GM10248 (cell line): Measurements from ENCODE around the gene CPNE7.

Experiments used
- CTCF ChIA-PET: fragments of 300-600 bp; sonication (Branson Sonifier 250); formaldehyde crosslinking; extraction: SDS; loops from one replicate; lab custom pipeline; 2021; ENCODE audit warnings: antibody characterized with exemption; lab: Yijun Ruan, JAX
- POLR2A ChIA-PET: fragments of 350-650 bp; sonication (Branson Sonifier 250); formaldehyde crosslinking; extraction: SDS; loops from one replicate; lab custom pipeline; 2020; ENCODE audit warnings: antibody characterized with exemption; lab: Yijun Ruan, JAX
- DNase-seq: peaks from one replicate; pipeline ENCODE4 v3.0.0; 2012; ENCODE audit errors: extremely low spot score
- TF ChIP-seq, protein P1 (sequence below): IDR thresholded peaks from 2 replicates; pipeline ENCODE4 v1.5.1; 2012; ENCODE audit warnings: mild to moderate bottlenecking, low read depth; ENCODE audit errors: extremely low read depth, missing control alignments, control extremely low read depth

Gene CPNE7

DNA sequence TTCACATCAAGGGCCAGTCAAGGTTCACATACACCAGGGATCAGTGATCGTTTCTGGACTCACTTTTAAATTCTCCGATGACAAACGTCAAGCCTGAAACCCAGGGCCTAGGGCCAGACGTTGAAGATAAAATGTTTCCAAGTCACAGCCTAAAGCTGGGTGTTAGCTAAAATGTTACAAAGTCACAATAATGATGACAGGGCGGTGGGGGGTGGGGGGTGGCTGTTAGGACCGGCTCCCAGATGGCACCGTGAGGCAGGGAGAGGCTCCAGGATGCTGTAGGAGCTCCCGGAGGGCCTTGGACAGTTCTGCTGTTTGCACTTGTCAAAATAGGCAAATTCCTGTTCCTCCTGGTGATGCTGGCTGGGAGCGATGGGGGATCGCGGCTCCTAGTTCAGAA, 31.4 kb upstream of the CPNE7 start:
- DNase-seq: no peak
- TF ChIP-seq, protein P1, sequence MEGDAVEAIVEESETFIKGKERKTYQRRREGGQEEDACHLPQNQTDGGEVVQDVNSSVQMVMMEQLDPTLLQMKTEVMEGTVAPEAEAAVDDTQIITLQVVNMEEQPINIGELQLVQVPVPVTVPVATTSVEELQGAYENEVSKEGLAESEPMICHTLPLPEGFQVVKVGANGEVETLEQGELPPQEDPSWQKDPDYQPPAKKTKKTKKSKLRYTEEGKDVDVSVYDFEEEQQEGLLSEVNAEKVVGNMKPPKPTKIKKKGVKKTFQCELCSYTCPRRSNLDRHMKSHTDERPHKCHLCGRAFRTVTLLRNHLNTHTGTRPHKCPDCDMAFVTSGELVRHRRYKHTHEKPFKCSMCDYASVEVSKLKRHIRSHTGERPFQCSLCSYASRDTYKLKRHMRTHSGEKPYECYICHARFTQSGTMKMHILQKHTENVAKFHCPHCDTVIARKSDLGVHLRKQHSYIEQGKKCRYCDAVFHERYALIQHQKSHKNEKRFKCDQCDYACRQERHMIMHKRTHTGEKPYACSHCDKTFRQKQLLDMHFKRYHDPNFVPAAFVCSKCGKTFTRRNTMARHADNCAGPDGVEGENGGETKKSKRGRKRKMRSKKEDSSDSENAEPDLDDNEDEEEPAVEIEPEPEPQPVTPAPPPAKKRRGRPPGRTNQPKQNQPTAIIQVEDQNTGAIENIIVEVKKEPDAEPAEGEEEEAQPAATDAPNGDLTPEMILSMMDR: no peak
- ChIA-PET CTCF (interaction anchor here (1.4 kb wide), 1 partner anchor 9 kb away, joined by 4 read pairs; no protein-coding TSS in a partner anchor), POLR2A (no interaction called here)

- DNase-seq: no peak
- TF ChIP-seq, protein P1: no peak
- ChIA-PET POLR2A (no interaction called here), CTCF (interaction anchor here (1.4 kb wide), 1 partner anchor 8 kb away, joined by 4 read pairs; no protein-coding TSS in a partner anchor)
Observed at GRCh38 chr16:89544713-89545043, 30.9 kb upstream of the CPNE7 start.

- DNase-seq: no peak
- ChIA-PET CTCF (interaction anchor here (1.0 to 1.5 kb wide), 3 partner anchors 8 to 236 kb away, joined by 3 to 5 read pairs (median 4); no protein-coding TSS in a partner anchor), POLR2A (interaction anchor here (1.4 kb wide), 1 partner anchor 8 kb away, joined by 4 read pairs; no protein-coding TSS in a partner anchor)
- TF ChIP-seq, protein P1: no peak
Observed at GRCh38 chr16:89545044-89545830, 30.3 kb upstream of the CPNE7 start.

- CTCF ChIA-PET: interaction anchor here (1.0 to 1.5 kb wide), 2 partner anchors 12 to 237 kb away, joined by 3 to 5 read pairs; no protein-coding TSS in a partner anchor
- POLR2A ChIA-PET: interaction anchor here (1.4 kb wide), 1 partner anchor 9 kb away, joined by 4 read pairs; no protein-coding TSS in a partner anchor
- TF ChIP-seq, protein P1: no peak
- no peak for DNase-seq
Observed at GRCh38 chr16:89545831-89546574, 29.6 kb upstream of the CPNE7 start.

DNA sequence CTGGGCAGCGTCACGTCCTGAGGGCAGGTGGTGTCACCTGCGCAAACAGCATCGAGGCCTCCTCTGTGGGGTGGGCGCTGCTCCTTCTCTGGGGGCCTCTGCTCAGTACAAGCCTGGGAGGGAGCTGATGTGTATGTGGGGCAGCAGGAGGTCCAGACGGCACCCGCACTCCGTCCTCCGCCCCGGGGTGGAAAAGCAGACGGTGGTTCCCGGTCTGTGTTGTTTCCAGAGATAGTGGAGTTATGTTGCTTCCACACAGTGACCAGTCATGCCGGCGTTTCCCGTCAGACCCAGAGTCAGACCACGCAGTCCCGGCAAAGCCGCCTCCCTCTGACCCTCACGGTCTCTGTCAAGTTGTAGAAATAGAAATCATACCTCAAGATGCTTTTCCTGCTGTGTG, 28.8 kb upstream of the CPNE7 start:
- CTCF ChIA-PET: no interaction called here
- TF ChIP-seq, protein P1: no peak
- no peak for DNase-seq
- POLR2A ChIA-PET: no interaction called here

DNA sequence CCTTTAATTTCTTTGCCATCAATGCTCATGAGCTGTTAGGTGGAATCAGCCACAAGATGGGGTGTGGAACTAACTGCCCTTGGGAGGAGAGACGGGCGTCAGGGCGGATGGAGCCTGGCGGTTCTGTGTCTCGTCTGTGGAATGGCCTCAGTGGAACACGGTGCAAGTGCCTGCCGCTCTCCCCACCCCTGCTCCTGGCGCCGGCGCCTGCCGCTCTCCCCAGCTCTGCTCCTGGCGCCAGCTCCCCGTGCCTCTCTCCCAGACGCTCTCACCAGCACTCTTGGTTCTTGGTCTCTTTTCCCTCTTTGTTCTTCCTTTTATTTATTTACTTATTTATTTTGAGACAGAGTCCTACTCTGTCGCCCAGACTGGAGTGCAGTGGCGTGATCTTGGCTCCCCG, 28.3 kb upstream of the CPNE7 start:
- POLR2A ChIA-PET: no interaction called here
- no peak for DNase-seq
- CTCF ChIA-PET: interaction anchor here (3.0 kb wide), 1 partner anchor 10 kb away, joined by 12 read pairs; no protein-coding TSS in a partner anchor
- TF ChIP-seq, protein P1: no peak
